ENCODE data around the gene APIP. TPM values are rescaled to one million over a fixed set of nuclear protein-coding genes. Genes with fewer than 3 reads are reported as not detected.

The APIP gene
- total and polyA plus RNA-seq, 7 experiments from 2014 or later = 8.2 to 23.6 (median 17.7) TPM

DNA sequence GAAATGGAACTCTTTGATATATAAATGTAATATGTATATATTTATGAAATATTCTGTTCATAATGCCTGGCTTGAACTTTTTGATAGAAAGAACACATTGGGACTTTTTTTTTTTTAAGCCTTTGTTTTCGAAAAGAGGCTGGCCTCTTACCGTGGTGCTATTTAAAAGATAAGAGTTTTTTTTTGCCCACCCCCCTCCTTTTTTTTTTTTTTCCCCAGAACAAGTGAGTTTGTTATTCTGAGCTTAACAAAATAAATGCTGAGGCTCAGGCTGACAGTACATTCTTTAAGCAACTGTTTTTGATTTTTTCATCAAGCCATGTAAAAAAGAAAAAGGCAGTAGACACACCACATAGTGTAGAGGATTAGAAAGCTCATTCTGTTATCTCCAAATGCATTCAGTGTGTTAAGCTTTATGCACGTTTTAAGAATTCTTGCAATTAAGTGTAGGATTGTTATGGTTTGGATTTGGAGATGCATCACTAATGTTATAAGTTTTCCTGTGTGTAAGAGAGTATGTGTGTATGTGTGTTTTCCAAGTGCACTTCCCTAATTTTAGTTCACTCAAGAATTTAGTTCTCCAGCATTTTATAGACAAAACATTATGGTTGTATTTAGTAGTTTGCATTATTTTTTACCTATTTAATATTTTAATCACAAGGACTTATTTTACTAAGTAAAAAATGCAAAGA, 12.2 kb upstream of the APIP start:
- DNase-seq (no peak), ATAC-seq (no peak)
- ChIA-PET CTCF (interaction anchor here (0.6 to 3.2 kb wide), 2 partner anchors 557 to 1816 kb away, joined by 5 to 24 read pairs; no protein-coding TSS in a partner anchor), POLR2A (interaction anchor here (0.7 to 1.4 kb wide), 3 partner anchors 11 to 464 kb away, joined by 3 to 4 read pairs (median 4); partner anchors contain the start of gene PDHX)
- Mint-ChIP-seq H3K9me3 (peaks cover 0 to 2% (median 0%) of the 10 kb centered on the region in 11 donors), H3K4me3 (no peak overlapping the region), H3K36me3 (peaks cover 0 to 29% (median 6%) of the 10 kb centered on the region in 5 donors), H3K4me1 (peaks cover 10 to 40% (median 28%) of the 10 kb centered on the region in 7 donors), H3K27ac (no peak overlapping the region), H3K27me3 (no peaks in the 10 kb centered on the region)
- H3K4me3 ChIP-seq (ENCODE audit: low read length) = no peak overlapping the region
- H3K27ac ChIP-seq (ENCODE audit: low read depth, low read length) = no peak overlapping the region
- peaks cover 0 to 10% of the 10 kb centered on the region in 2 donors for H3K4me1 ChIP-seq (ENCODE audit: control insufficient read depth in 2 of 2, insufficient read depth in 2 of 2, low read length in 2 of 2)
- H3K36me3 ChIP-seq (ENCODE audit: control insufficient read depth in 2 of 3, insufficient read depth in 3 of 3, low read length in 3 of 3) = peaks cover 0 to 6% (median 0%) of the 10 kb centered on the region in 3 experiments
- no peaks in the 10 kb centered on the region for H3K9me3 ChIP-seq (ENCODE audit: control insufficient read depth in 2 of 3, low read length in 3 of 3)
- intact Hi-C loops (cut with micrococcal nuclease) = loop anchor here (2.0 to 5.0 kb wide), 3 partner anchors 289 to 484 kb away; no protein-coding TSS in a partner anchor
- no peaks in the 10 kb centered on the region for H3K27me3 ChIP-seq (ENCODE audit: control insufficient read depth in 2 of 2, insufficient read depth in 2 of 2, low read length in 2 of 2)

DNA sequence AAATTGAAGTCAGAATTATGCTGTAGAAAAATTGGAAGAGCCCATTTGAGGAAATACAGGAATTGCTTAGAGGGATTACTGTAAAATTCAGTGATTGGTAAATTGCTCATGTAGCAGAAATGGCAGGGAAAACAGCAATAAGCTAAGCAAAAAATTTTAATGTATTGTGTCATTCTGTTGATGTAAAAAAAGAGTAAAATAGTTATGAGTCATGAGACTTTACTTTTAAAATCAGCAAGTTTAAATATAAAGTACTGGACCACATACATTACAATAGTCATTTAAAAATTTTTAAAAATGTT, 10.6 kb upstream of the APIP start:
- ATAC-seq = no peak
- POLR2A ChIA-PET = interaction anchor here (0.6 to 2.5 kb wide), 4 partner anchors 11 to 467 kb away, joined by 3 to 10 read pairs (median 4); partner anchors contain the start of genes APIP and PDHX
- H3K36me3 Mint-ChIP-seq = peaks cover 0 to 14% (median 0%) of the 10 kb centered on the region in 5 donors
- H3K9me3 Mint-ChIP-seq = peaks cover 0 to 2% (median 0%) of the 10 kb centered on the region in 11 donors
- H3K27me3 ChIP-seq (ENCODE audit: control insufficient read depth in 2 of 2, insufficient read depth in 2 of 2, low read length in 2 of 2) = no peaks in the 10 kb centered on the region
- peaks cover 0 to 10% of the 10 kb centered on the region in 2 donors for H3K4me1 ChIP-seq (ENCODE audit: control insufficient read depth in 2 of 2, insufficient read depth in 2 of 2, low read length in 2 of 2)
- H3K4me1 Mint-ChIP-seq = peaks cover 10 to 51% (median 28%) of the 10 kb centered on the region in 7 donors
- H3K27me3 Mint-ChIP-seq = no peaks in the 10 kb centered on the region
- no peak overlapping the region for H3K4me3 ChIP-seq (ENCODE audit: low read length)
- no peak overlapping the region for H3K4me3 Mint-ChIP-seq
- H3K27ac Mint-ChIP-seq = no peak overlapping the region
- H3K36me3 ChIP-seq (ENCODE audit: control insufficient read depth in 2 of 3, insufficient read depth in 3 of 3, low read length in 3 of 3) = no peaks in the 10 kb centered on the region
- DNase-seq = no peak
- intact Hi-C loops (cut with micrococcal nuclease) = loop anchor here (1.0 to 5.0 kb wide), 11 partner anchors 71 to 559 kb away; no protein-coding TSS in a partner anchor
- no peaks in the 10 kb centered on the region for H3K9me3 ChIP-seq (ENCODE audit: control insufficient read depth in 2 of 3, low read length in 3 of 3)
- no peak overlapping the region for H3K27ac ChIP-seq (ENCODE audit: low read depth, low read length)
- CTCF ChIA-PET = interaction anchor here (0.6 to 6.8 kb wide), 12 partner anchors 9 to 559 kb away, joined by 3 to 99 read pairs (median 4); no protein-coding TSS in a partner anchor

DNA sequence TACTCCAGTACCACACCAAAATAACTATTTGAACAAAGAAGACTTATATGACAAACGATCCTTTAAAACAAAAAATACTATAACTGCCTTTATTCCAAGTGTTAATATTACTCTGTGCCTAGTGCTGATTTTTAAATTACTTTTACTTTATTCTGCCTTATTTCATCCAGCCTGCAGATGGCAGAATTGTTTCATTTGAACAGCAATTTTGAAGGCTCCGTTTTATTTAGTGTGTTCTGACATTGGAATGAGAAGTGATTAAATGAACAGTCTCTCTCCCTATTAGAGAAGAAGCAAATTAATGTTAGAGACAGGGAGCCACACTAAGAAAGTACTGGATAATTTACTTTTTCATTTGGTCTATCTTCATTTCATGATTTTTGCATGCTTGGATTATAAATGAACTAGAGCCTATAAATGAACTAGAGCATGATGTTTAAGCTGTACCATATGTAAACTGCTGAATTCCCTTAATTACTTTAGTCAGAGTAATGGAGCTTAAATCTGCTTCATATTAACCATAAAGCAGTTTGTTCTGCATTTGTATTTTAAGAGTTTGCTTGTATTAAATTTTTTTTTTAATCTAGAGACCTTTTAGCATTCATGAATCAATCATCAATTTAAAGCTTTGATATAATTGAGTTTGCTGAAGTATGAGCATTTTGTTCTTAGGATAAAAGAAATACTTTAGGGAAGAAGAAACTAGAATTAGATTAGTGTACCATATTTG, 10.1 kb upstream of the APIP start:
- ChIA-PET POLR2A (interaction anchor here (0.6 to 2.5 kb wide), 7 partner anchors 10 to 479 kb away, joined by 3 to 10 read pairs (median 4); partner anchors contain the start of genes APIP and PDHX), CTCF (interaction anchor here (0.6 to 6.8 kb wide), 16 partner anchors 10 to 559 kb away, joined by 3 to 99 read pairs (median 4); partner anchors contain the start of gene APIP)
- Histone ChIP-seq H3K27ac (ENCODE audit: low read depth, low read length) (no peak overlapping the region), H3K9me3 (ENCODE audit: control insufficient read depth in 2 of 3, low read length in 3 of 3) (no peaks in the 10 kb centered on the region), H3K4me1 (ENCODE audit: control insufficient read depth in 2 of 2, insufficient read depth in 2 of 2, low read length in 2 of 2) (peaks cover 0 to 10% of the 10 kb centered on the region in 2 donors), H3K27me3 (ENCODE audit: control insufficient read depth in 2 of 2, insufficient read depth in 2 of 2, low read length in 2 of 2) (no peaks in the 10 kb centered on the region), H3K36me3 (ENCODE audit: control insufficient read depth in 2 of 3, insufficient read depth in 3 of 3, low read length in 3 of 3) (no peaks in the 10 kb centered on the region), H3K4me3 (ENCODE audit: low read length) (no peak overlapping the region)
- Mint-ChIP-seq H3K27me3 (no peaks in the 10 kb centered on the region), H3K4me3 (no peak overlapping the region), H3K27ac (peak overlapping the region in 1 of 9 donors; percentile 49), H3K4me1 (peaks cover 10 to 54% (median 29%) of the 10 kb centered on the region in 7 donors), H3K9me3 (peaks cover 0 to 2% (median 0%) of the 10 kb centered on the region in 11 donors), H3K36me3 (peaks cover 0 to 9% (median 0%) of the 10 kb centered on the region in 5 donors)
- ATAC-seq (peak; percentile 80), DNase-seq (peak in 7 of 9 donors; percentile 18 to 61 (median 58))
- intact Hi-C loops (cut with micrococcal nuclease) = loop anchor here (1.0 to 5.0 kb wide), 11 partner anchors 71 to 559 kb away; no protein-coding TSS in a partner anchor

DNA sequence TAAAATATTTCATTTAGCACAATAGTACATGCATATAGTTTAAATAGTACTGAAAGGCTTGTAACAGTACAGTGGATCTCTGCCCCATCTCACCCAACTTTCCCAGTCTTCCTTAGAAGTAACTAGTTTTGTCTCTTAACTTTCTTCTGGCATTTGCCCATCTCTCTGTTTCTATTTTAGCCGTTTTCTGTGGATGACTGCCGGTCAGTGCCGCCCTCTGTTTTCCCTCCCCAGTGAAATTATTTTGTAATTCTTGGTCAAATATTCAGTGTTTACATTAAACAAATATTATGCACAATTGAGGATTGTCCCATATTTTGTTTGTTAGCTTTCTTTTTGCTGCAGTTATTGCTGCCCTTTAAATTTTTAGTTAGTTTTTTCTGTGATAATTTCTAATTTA, 8.5 kb upstream of the APIP start:
- no peaks in the 10 kb centered on the region for H3K36me3 ChIP-seq (ENCODE audit: control insufficient read depth in 2 of 3, insufficient read depth in 3 of 3, low read length in 3 of 3)
- H3K4me1 Mint-ChIP-seq = peaks cover 8 to 48% (median 27%) of the 10 kb centered on the region in 7 donors
- H3K9me3 Mint-ChIP-seq = peaks cover 0 to 2% (median 0%) of the 10 kb centered on the region in 11 donors
- no peaks in the 10 kb centered on the region for H3K9me3 ChIP-seq (ENCODE audit: control insufficient read depth in 2 of 3, low read length in 3 of 3)
- H3K4me1 ChIP-seq (ENCODE audit: control insufficient read depth in 2 of 2, insufficient read depth in 2 of 2, low read length in 2 of 2) = peaks cover 0 to 7% of the 10 kb centered on the region in 2 donors
- no peaks in the 10 kb centered on the region for H3K27me3 Mint-ChIP-seq
- H3K27ac ChIP-seq (ENCODE audit: low read depth, low read length) = no peak overlapping the region
- H3K4me3 Mint-ChIP-seq = no peak overlapping the region
- peak overlapping the region in 4 of 9 donors; percentile 9 to 29 (median 20) for H3K27ac Mint-ChIP-seq
- ChIA-PET CTCF (interaction anchor here (0.7 to 6.8 kb wide), 13 partner anchors 9 to 563 kb away, joined by 3 to 99 read pairs (median 3); partner anchors contain the start of gene APIP), POLR2A (interaction anchor here (2.5 kb wide), 1 partner anchor 8 kb away, joined by 10 read pairs; the partner anchor contains the start of genes APIP and PDHX)
- no peak overlapping the region for H3K4me3 ChIP-seq (ENCODE audit: low read length)
- intact Hi-C loops (cut with micrococcal nuclease) = loop anchor here (5.0 kb wide), 2 partner anchors 293 to 488 kb away; no protein-coding TSS in a partner anchor
- peaks cover 0 to 6% (median 0%) of the 10 kb centered on the region in 5 donors for H3K36me3 Mint-ChIP-seq
- DNase-seq (no peak), ATAC-seq (no peak)
- no peaks in the 10 kb centered on the region for H3K27me3 ChIP-seq (ENCODE audit: control insufficient read depth in 2 of 2, insufficient read depth in 2 of 2, low read length in 2 of 2)

DNA sequence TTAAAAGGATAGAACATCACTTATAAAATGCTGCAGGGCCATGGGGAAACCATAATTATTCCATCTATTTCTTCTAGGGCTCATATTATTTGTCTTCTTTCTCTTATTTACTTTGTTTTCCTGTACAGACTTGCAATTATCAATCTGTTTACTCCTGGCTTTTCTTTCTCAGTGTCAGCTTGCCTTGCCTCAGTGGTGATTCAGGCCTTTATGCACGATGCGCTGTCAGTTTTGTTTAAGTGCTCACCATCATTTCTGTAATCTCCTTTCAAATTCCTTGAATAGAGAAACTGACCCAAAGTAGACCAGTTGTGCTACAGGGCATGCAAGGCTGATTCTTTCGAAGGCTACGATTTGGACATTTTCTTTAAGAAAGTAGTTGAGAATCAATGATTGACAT, 5.0 kb upstream of the APIP start:
- Mint-ChIP-seq H3K27ac (peak overlapping the region in 3 of 9 donors; percentile 17 to 22 (median 19)), H3K4me1 (peaks cover 22 to 56% (median 34%) of the 10 kb centered on the region in 7 donors), H3K36me3 (peaks cover 0 to 2% (median 0%) of the 10 kb centered on the region in 5 donors), H3K4me3 (no peak overlapping the region), H3K9me3 (peaks cover 0 to 2% (median 0%) of the 10 kb centered on the region in 11 donors), H3K27me3 (no peaks in the 10 kb centered on the region)
- Histone ChIP-seq H3K36me3 (ENCODE audit: control insufficient read depth in 2 of 3, insufficient read depth in 3 of 3, low read length in 3 of 3) (peaks cover 0 to under 1% (median 0%) of the 10 kb centered on the region in 3 experiments), H3K9me3 (ENCODE audit: control insufficient read depth in 2 of 3, low read length in 3 of 3) (no peaks in the 10 kb centered on the region), H3K27ac (ENCODE audit: low read depth, low read length) (no peak overlapping the region), H3K4me1 (ENCODE audit: control insufficient read depth in 2 of 2, insufficient read depth in 2 of 2, low read length in 2 of 2) (peaks cover 0 to 10% of the 10 kb centered on the region in 2 donors), H3K4me3 (ENCODE audit: low read length) (no peak overlapping the region), H3K27me3 (ENCODE audit: control insufficient read depth in 2 of 2, insufficient read depth in 2 of 2, low read length in 2 of 2) (no peaks in the 10 kb centered on the region)
- ChIA-PET CTCF (interaction anchor here (6.8 kb wide), 1 partner anchor 471 kb away, joined by 99 read pairs; no protein-coding TSS in a partner anchor), POLR2A (no interaction called here)
- ATAC-seq (no peak), DNase-seq (no peak)
- intact Hi-C loops (cut with micrococcal nuclease) = no loop called here

All from naive thymus-derived CD4-positive, alpha-beta T cell (primary cell).